Superior temporal gyrus (tissue), 1 donor: ENCODE results near the gene MARK3.
A peak's percentile ranks its signal among the peaks of the same experiment; 100 is the strongest.

ENCODE experiments used
- DNase-seq: peaks from one replicate; pipeline ENCODE4 v3.0.0-alpha.2; 2016; ENCODE audit errors: extremely low spot score

The MARK3 gene

DNA sequence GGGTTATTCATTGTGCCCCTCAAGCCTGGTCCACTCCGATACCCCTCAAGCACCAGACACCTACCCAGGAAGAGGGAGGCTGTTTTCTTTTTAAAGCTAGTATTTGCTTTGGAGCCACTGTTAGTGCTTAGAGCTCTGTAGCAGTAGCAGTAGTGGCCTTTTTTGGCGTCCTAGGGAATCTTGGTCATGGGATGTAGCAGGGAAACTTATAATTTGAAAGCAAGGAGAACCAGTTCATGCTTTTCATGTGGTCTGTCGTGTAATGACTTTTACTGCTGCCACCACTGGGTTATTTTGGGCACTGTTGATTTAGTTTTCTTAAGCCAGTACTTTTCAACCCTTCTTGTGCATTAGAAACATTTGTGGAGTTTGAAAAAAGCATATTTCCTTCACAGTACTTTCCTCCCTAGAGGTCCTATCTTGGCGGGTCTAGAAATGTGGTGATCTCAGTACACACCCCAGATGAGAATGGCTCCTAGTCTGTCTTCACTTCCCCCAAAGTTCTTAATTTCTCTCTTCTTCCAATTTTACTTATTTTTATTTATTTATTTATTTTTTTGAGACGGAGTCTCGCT lies 49.7 kb downstream of the MARK3 start:
- no peak for DNase-seq

DNA sequence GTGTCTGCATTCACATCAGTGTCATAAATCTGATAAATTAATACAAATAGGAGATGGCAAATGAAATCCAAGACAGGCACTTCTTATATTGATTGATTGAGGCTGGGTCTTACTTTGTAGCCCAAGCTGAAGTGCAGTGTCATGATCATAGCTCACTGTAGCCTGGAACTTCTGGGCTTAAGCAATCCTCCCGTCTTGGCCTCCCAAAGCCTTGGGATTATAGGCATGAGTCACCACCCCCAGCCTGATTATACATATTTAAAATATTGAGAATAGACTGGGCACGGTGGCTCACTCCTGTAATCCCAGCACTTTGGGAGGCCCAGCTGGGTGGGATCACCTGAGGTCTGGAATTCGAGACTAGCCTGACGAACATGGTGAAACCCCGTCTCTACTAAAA lies 51.3 kb downstream of the MARK3 start:
- DNase-seq, result no peak

DNA sequence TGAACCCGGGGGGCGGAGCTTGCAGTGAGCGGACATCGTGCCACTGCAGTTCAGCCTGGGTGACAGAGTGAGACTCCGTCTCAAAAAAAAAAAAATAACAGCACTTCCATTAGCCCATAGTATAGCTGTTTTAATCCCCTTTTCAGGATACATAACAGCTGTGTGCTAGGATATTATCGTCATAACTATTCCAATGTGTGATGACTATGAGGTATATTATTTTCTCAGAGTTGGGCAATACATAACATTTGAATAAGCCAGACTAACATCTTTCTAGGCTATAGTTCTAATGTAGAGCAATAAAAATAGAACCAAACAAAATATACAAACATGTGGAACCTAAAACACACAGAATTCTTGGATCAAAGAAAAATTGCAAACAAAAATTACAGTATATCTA lies 57.1 kb downstream of the MARK3 start:
- no peak for DNase-seq

DNA sequence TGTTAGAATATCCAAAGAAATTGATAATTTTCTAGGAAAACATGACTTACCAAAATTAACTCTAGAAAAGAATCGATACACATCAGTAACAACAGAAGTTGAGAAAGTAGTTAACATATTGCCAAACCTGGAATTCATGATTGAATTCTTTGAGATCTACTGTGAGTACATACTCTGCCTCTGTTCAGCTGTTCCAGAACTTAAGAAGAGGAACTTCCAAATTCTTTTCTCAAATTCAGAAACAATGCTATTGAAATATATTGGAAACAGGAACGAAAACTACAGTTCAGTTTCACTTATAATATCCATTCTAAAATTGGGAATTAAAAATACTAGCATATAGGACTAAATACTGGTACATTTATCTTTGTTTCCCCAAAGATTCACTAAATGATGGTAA lies 57.9 kb downstream of the MARK3 start:
- DNase-seq, result no peak

DNA sequence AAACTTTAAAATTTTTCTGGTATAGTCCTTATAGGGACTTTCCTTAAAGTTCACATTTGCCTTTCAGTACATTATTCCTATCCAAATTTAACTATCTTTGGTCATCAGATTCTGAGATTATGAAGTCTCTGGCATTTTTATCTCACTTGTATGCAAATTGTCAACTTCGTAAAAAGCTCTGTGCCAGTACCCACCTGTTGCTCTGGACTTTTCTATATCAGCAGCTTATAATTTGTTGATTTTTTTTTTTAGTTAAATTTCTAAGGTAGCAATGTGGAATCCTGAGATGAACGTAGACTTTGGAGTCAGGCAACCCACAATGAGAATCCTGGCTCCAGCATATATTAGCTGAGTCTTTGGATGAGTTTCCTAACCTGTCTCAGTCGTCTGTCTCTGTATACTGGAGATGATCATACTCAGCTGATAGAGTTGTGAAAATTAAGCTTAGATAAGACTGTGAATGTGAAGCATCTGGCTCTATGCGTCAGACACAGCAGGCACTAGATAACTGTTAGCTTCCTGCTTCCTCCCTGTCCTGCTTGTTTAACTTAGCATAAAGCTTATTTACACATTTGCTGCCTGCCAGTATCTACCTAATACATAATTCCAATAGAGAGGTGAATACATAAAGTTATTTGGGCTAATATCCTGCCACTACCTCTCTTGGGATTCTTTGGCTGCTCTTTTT lies 59.8 kb downstream of the MARK3 start:
- DNase-seq, result peak; percentile 45

DNA sequence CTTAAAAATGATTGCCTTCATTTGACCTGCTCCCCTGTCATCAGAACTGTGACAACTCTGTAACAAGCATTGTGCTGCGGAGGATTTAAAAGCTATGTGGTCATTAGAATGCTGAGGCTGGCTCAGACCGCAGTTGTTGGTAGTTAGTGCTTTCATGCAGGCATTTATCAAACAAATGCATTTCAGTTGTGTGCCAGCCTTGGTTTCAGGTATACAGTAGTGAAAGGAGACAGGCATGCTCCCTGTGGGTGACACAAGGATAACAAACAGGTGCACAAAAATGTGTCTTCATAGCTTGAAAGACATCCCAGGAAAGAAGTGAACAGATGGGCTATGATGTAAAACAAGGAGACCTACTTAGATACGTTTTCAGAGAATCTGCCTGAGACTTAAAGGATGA lies 60.6 kb downstream of the MARK3 start:
- DNase-seq, result peak; percentile 42

DNA sequence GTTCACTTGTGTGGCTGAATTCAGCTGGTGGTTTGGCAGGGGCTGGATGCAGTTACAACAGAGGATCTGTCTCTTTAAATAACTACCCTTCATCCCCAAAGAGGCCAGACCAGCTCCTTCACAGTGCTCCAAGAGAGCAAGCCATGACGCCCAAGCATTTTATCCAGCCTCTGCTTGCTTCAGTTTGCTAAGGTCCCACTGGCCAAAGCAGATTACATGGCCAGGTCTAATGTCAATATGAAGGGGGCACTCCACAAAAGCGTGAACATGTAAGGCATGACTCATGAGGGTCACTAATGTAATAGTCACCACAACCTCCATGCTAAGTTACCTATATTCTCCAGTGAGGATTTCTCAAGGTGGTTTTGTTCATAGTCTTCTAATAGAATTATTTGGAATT lies 62.9 kb downstream of the MARK3 start:
- no peak for DNase-seq

DNA sequence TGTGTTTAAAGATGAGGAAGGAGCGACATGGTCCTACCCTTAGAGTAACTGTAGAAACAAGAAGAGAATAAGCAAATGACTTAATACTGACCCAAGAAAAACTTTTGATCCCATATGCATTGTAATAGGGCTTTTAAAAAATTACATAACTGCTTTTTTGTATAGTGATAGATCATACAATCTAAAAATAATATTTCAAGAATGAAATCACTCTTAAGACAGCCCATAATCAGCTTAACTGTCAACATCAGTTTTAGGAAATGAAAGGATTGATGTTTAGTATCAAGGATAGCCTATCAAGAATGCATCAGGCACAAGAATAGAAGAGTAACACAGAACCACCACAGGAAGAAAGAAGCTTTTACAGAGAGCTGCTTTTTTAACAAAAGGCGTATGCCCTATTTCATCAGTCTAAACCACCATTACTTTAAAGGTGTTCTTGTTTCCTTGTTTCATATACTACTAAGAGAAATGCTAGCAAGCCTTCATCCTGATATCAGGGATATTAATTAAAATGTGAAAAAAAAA lies 64.5 kb downstream of the MARK3 start:
- no peak for DNase-seq

DNA sequence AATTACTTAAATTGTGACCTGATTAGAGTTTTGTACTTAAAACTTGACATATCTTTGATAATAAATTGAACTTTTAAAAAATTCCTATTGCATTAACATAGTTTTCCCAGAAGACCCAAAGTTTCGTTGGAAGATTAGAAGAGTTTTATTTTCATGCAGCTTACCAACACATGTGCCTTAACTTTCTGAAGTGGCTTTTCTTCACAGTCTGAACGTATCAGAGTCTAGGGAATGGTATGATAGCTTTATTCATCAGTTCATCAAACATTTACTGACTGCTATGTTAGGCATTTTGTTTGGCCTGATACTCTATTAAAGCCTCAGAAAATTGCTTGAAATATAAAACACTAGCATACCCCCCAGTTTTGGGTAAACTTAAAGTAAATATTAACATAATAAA lies 65.2 kb downstream of the MARK3 start:
- no peak for DNase-seq

DNA sequence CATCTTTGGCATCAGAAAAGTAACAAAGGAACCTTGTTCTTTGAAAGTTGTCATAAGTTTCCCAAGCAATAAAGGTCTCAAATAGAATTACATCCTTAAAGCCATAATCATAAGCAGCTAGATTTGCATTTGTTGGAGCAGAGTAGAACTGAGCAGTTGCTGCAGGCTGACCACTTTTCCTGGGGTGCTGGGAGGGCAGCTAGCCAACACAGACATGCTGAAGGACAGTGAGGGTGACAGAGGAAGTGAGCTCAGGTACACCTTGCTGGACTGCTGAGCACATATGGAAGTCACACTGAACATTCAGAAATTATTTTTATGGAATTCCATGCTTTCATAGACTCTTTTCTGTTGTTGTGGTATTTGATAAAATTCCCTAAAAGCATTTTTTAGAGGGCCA lies 66.2 kb downstream of the MARK3 start:
- DNase-seq, result no peak

DNA sequence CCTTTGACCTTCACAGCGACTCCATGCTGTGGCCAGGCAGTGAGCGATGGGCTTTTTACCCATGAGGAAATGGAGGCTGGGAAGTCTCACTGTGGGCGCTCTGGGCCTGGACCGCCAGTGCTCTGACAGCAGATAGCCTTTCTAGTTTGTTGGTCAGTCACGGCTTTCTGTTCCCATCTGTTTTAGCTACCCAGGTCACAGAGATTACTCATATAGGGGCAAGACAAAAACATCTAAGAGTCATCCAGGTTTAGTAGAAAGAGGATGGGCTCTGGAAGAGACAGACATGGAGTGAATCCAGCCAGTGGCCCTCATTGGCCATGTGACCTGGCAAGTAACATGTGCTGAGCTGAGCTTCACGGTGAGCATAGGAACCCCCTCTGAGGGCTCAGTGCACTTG lies 68.6 kb downstream of the MARK3 start:
- DNase-seq, result no peak

DNA sequence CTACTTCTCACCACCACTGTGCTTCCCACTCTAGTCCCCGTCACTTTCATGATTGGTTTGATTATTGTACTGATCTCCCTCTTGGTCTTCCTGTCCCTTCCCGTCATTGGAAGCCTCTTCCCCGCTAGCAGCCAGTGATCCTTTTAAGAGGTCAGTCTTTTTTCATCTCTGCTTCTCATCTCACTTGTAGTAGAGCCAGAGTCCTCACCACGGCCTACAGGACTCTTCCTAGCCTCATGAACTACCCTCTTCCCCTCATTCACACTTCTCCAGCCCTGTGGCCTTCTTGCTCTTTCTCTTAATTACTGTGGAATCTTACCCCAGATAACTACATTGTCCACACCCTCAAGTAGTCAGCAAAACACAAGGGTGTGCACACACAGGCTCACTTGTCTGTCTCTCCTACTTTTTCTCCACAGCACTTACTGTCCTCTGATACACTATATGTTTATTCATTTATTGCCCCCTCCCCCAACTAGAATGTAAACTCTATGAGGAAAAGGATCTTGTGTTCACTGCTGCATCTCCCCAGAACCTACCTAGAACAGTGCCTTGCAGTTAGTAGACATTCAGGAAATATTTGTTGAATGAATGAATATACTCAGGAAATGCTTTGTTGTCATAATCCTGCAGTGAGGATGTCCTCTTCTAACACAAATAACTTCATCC lies 71.1 kb downstream of the MARK3 start:
- DNase-seq, result no peak

DNA sequence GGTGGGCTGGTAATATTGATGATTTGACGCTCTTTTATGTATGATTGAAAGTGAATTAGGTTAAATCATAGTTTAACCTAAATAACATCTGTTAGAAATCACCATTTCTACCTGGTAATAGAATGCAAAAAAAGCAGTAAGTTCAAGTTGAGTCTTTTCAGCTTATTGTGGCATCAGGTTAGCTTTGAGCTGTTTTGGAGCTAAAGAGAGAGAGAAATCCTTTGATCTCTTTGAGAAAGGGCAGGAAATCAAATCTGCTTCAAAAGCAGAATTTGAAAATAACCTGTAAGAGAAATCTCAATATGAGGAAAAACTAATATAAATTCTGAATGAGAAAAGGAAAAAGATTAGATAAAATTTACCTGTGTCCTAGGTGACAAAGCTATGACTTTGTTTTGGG lies 75.2 kb downstream of the MARK3 start:
- DNase-seq, result no peak

DNA sequence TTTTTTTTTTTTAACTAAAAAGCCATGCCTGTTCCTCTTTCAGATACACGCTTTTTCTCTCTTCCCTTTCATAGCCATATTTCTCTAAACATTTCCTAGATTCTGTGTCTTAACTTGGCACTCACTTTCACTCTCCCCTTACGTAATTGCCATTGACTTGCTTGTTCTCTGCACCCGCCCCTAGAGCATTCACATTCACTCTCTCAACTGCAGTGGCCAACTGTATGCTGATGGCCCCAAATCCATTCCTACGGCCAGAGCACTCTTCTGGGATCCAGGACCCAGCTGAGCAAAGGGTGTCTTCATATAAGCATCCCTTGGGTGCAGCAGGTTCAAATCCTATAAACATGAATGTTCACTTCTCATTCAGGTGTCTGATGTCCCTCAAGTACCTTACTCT lies 77.9 kb downstream of the MARK3 start:
- DNase-seq, result no peak

DNA sequence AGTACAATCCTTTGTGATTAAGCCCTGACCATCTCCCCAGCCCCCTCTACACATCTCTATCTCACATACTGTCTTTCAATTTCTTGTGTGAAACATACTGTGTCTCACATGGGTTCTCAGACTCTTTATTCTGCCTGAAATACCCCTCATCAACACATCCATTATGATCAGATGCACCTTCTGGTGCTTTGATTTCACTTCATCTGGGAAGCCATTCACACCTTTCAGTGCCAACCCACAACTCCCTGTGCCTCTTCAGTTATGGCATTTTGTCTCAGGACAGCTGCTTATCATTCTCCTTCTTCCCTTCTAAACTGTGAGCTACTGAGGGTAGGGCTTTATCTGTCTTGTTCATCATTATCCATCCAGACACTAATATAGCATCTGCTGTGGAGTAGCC lies 78.6 kb downstream of the MARK3 start:
- no peak for DNase-seq

DNA sequence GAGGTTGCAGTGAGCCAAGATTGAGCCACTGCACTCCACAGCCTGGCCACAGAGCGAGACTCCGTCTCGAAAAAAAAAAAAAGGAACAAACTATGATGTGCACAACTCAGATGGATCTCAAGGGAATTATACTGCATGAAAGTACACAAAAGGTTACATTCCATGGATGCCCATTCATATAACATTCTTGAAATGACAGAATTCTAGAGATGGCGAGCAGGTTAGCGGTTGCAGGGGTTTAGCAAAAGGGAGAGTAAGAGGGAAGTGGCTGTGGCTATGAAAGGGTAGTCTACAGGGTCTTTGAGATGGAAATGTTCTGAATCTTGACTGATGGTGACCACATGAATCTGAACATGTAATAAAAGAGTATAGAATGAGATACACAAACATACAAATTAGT lies 87.7 kb downstream of the MARK3 start:
- no peak for DNase-seq

DNA sequence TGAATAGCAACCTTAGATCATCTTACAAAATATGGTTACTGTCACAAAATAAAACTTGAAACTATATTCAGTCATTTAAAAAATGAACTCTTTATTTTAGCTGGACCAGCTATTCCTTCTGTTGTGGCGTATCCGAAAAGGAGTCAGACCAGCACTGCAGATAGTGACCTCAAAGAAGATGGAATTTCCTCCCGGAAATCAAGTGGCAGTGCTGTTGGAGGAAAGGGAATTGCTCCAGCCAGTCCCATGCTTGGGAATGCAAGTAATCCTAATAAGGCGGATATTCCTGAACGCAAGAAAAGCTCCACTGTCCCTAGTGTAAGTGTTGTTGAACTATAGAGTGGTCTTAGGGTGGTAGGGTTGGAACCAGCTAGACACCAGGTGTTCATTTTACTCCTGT lies 89.7 kb downstream of the MARK3 start:
- DNase-seq, result no peak

DNA sequence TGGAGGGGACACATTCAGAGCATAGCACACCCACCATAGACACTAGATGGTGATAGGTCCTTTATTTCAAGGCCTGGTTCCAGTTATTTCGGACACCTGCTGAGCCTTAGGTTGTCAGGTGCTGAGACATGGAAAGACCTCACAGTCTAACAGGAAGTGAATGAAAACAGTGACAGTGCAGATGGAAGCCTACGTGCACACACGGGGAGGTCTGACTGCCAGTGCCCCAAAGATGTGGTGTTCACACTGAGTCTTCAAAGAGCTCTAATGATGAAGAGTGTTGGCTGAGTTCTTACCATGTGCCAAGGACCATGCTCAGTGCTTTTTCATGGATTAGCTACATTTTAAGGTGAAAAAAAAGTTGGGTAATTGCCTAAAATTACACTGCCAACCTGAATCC lies 90.8 kb downstream of the MARK3 start:
- no peak for DNase-seq

DNA sequence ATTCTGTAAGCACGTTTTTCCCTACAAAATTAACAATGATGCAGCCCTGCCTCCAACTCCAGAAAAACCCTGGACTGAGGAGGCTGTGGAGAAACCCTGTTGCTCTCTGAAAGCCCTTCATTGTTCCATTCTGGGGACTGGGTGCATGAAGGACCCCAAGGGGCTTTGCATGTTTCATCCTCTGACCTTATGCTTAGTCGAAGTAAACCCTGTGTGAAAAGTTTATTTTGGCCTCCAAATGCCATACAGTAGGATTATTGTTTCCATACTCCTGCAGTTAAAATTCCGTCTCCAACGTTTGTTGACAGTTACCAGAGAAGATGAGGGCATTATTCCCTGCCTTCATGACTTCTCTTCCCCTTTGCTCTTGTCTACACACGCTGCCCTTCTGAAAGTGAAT lies 91.4 kb downstream of the MARK3 start:
- DNase-seq, result no peak

DNA sequence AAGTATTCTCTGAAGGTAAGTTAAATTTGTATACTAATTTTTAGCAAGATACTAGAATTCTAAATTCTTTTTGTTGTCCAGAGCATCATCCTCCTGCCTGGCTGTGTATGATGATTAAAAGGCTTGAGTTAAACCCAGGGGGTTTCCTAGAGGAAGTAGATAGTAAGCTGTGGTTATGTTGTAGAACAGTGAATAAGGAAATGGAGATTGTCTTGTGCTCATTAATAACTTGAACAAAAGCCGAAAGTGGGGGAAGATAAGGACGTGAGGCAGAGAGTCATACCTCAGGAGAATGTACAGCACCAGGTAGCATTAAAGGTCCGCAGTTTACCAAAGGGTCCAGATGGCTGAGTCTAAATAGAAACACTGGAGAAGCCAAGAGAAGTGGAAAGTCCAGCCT lies 95.4 kb downstream of the MARK3 start:
- DNase-seq, result no peak

DNA sequence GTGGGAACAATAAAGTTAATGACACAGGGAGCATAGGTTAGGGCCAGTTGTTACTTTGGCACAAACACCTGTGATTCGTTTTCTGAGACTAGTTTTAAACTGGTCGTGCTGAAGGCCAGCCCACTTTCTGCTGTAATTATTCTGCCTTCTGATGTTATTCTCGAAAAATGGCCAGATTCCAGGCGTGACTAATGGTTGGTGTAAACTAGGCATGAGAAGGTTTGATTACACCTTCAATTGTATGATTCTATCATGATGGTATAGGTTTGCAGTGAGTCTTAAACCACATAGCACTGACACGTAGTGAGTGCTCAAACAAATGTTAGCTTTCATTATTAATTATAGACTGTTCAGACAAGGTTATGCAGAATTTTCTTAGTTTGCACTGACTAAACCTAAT lies 98.4 kb downstream of the MARK3 start:
- DNase-seq, result no peak

DNA sequence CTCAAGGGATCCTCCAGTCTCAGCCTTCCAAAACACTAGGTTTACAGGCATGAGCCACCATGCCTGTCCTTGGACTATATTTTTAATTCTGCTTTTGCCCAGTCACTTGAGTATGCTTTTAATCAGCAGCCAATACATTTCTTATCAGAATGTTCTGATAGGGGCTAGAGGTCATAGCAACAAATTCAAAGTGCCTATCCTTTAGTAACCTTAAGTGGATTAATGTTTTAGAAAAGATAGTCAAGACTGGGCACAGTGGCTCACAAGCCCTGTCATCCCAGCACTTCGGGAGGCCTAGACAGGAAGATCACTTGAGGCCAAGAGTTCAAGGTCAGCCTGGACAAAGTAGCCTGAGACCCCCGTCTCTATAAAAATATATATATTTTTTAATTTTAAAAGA lies 100.3 kb downstream of the MARK3 start:
- no peak for DNase-seq

DNA sequence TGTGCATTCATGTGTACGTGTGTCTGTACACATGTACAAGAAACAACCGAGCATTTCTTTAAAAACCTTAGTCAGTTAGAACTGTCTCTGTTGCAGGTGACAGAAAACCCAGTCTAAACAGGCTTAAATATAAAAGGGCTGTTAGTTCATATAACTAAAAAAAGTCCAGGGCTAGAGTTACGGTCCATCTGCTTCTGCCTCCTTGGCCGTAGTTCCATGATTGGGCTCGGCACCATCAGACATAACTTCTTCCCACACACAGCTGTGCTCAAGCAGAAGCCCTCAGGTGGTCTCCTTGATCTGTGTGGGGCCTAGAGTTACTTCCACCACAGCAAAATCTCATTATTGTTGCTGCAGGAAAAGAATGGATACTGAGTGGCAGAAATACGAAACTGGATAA lies 102.9 kb downstream of the MARK3 start:
- DNase-seq, result no peak
